ENCODE data around the gene PRPS1.
"Not testable (repeated sequence)": the region's sequence is repeated elsewhere in the genome, so short reads cannot be mapped to it uniquely, and the experiment has no call there.

Gene PRPS1

GRCh38 chrX:107630031-107630689 is 1.9 kb downstream of the PRPS1 start:
- no peak for DNase-seq (ENCODE audit: low spot score)

DNA sequence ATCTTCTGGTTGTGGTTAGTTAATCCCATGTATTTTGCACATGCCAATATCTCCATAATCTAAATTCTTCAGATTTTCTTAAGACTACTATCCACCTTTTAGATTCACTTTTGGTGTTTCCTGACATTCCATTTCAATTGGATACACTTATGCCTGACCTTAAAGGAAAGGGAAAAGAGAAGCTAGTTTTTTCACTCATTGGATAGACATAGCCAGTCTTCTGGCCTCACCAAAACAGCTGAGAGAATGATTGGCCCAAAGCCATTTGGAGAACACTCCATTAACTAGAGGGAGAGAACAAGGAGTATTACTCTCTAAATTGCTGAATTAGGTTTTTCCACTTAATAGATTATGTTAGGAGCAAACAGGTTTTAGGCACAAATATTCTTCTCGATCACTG is 4.0 kb downstream of the PRPS1 start:
- no peak for DNase-seq (ENCODE audit: low spot score)

DNA sequence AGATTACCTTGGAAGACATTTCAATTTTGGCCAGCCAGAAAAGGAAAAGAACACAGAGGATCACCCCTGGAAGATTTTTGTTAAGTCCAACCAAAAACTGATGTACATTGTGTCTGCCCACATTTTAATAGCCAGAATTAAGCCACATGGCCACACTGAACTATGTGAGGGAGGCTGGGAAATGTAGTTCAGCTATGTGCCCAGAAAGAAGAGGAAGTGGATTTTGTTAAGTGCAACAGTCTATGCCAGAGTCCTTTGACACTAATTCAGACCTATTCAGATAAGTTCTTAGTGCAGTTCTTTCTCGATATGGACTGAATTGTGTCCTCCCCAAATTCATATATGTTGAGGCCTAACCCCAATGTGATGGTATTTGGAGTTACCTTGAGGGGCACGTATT is 18.4 kb downstream of the PRPS1 start:
- no peak for DNase-seq (ENCODE audit: low spot score)

DNA sequence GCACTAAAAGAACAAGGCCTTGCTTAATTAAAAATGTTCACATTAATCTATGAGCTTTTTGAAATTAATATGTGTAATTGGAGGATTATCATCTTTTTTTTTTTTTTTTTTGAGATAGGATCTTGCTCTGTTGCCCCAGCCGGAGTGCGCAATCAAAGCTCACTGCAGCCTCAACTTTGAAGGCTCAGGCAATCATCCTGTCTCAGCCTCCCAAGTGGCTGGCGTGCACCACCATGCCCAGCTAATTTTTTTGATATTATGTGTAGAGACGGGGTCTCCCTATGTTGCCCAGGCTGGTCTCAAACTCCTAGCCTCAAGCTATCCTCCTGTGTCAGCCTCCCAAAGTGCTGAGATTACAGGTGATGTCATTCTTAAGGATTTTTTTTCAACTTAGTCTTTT is 20.0 kb downstream of the PRPS1 start:
- no peak for DNase-seq (ENCODE audit: low spot score)

DNA sequence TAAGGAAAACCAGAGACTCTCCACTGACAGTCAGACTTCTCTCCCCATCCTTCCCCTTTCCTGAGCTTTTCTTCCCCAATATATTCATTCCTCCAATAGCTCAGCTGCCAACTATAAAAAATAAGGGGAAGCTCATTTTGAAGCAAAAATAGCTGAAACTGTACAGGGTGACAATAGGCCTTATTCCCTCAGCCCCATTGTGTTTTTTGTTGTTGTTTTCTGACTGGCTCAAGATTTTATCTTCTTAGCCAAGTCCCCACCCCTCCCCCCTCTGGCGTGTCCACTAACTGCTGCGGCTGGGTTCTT is 26.2 kb downstream of the PRPS1 start:
- DNase-seq (ENCODE audit: low spot score) = no peak

GRCh38 chrX:107654872-107655761 is 26.8 kb downstream of the PRPS1 start:
- DNase-seq (ENCODE audit: low spot score) = peak; percentile 68

GRCh38 chrX:107656978-107657377 is 28.7 kb downstream of the PRPS1 start:
- DNase-seq (ENCODE audit: low spot score) = no peak

- no peak for DNase-seq (ENCODE audit: low spot score)
Observed at GRCh38 chrX:107658660-107659059, 30.4 kb downstream of the PRPS1 start.

GRCh38 chrX:107659286-107659685 is 31.0 kb downstream of the PRPS1 start:
- DNase-seq (ENCODE audit: low spot score) = no peak

- peak; percentile 41 for DNase-seq (ENCODE audit: low spot score)
Observed at GRCh38 chrX:107659768-107660167, 31.5 kb downstream of the PRPS1 start.

- DNase-seq (ENCODE audit: low spot score) = no peak
Observed at GRCh38 chrX:107662145-107662544, 33.8 kb downstream of the PRPS1 start.

DNA sequence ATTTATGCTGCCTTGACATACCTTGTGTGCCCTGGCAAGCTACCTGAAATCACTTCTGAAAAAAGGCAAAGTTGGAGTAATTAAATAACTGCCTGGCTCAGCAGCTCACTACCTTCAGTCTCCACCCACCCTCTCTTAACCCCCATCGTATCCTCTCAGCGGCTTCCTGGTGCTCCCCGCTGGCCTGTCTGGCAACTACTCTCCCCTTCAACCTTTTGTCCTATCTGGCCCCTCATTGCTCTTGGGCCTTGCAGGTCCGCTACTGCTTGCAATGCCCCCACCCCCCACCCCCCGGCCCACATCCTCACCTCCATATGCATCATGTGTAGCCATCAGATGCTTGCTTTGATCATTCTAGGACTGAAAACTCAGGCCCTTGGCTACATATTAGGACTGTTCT is 34.5 kb downstream of the PRPS1 start:
- no peak for DNase-seq (ENCODE audit: low spot score)

GRCh38 chrX:107666931-107667330 is 38.6 kb downstream of the PRPS1 start:
- no peak for DNase-seq (ENCODE audit: low spot score)

- no peak for DNase-seq (ENCODE audit: low spot score)
Observed at GRCh38 chrX:107667426-107667825, 39.1 kb downstream of the PRPS1 start.

GRCh38 chrX:107668710-107669109 is 40.4 kb downstream of the PRPS1 start:
- DNase-seq (ENCODE audit: low spot score) = not testable (repeated sequence)

DNA sequence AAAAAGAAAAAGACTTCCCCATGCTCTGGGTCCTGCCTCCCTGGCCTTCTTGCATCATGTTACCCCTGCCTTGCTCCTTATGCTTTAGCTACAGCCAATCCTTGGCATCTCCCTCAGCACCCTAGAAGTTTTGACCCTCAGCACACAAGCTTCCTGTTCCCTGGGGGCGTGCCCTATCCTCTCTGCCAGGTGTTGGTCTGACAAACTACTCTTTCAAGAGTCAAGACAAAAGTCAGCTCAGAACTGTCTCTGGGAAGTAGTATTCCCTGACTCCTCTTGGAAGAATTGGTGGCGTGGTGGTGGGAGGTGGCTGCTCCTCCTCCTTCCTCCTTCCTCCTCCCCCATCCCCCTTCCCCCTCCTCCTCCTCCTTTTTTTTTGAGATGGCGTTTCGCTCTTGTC is 41.0 kb downstream of the PRPS1 start:
- DNase-seq (ENCODE audit: low spot score) = no peak

DNA sequence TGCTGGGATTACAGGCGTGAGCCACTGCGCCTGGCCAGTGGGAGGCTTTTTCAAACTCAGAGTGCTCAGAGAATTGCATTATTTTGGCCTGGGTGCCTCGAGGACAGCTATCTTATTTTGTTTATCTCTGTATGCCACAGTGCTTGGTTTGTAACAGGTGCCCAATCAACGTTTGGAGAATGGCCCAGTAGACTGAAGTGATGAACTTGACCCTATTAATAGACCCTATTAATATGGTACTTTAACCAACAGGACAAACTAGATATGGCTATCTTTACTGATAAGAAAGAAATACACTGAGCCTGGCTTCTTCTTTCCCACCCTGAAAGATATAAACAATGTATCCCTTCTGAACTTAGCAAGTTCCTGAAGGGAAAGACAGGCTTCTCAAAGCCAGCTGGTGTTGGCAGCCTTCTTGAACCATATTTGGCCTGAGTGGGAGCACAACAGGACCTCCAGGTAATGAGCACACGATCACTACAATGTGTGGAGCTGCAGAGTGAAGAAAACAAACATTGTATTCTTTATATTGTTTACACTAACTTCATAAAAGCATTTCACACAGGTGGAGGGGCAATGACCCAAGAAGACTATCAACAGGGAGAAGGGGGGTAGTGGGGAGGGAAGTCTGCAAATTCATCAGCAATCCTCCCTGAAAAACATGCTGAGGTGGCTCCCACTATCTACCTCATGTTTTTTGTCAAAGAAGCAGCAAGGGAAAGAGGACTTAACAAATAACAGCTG is 41.7 kb downstream of the PRPS1 start:
- no peak for DNase-seq (ENCODE audit: low spot score)

- DNase-seq (ENCODE audit: low spot score) = not testable (repeated sequence)
Observed at GRCh38 chrX:107671256-107671655, 42.9 kb downstream of the PRPS1 start.

DNA sequence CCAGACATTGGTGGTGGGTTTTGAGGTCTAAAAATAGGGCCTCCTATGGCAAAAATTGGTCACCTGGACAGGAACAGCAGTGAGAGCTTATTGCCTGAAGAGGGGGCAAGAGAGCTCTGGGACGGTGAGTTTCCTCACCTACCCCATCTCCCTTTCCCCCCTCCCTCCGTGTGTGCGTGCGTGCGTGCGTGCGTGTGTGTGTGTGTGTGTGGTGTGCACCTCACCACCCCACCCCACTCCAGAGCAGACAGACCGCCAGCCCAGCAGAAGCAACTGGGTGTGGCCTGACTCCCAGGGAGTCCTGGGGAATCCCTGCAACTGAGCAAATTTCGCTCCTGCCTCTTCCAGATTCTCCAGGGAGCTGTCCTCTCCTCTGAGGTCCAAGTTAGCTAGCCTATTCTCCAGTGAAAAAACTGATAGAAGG is 44.7 kb downstream of the PRPS1 start:
- peak; percentile 89 for DNase-seq (ENCODE audit: low spot score)

- DNase-seq (ENCODE audit: low spot score) = no peak
Observed at GRCh38 chrX:107673431-107673830, 45.1 kb downstream of the PRPS1 start.

DNA sequence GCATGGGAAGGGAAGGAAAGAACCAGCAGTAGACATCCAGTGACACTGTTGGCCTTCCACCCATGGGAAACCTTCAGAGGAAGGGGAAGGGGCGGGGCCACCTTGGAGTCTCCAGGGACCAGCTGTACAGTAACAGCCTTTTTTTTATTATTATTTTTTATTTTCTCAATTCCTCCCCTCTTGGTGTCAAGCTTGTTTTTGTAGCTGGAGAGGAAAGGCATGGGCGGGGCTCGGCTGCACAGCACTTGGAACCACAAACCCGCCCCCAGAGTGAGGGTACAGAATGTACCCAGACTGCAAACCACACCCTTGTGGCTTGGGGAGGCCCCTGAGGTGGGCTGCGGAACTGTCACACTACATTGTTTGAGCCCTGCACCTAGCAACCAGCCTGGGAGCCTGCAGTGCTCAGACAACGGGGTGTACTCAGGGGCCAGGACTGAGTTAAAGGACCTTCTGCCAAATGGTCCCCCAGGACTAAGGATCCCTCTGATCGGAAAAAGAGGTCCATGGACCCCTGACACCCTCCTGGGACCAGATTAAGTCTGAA is 45.7 kb downstream of the PRPS1 start:
- DNase-seq (ENCODE audit: low spot score) = peak; percentile 94

DNA sequence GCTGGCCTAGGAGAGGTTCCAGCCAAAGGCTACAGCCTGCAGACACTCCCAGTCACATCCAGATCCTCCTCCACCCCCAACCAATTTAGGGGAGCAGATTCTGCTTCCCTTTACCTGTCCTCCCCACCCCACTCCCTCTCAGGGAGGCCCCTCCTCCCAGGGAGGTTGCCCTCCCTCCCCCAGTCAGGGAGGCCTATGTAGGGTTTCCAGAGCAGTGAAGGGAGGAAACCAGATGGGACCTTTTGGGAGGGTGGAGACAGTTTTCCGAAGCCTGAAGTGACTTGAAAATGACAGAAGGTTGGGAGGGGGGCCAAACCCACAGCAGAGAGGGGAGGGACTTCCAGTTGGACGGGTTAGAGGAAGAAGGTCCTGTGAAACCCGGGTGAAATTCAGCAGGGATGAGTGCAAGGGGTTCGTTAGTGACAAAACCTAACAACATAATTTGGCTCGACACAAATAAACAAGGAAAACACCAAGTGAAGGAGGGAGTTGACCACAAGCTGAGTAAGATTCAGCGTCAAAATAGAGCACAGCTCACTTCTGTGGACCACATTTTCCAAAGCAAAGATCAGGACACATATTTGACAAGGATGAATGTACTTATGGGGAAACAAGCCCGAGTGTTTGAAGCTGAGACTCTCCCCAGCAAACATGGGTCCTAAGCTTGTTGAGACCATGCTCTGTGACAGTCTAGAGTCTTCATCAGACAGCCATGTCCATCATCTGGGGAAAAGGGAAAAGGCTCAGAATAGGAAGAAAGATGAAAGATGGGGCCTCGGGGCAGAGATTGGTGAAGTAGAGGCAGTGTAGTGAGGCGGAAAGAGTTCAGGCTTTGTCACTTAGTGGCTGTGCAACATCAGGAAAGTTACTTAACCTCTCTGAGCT is 46.4 kb downstream of the PRPS1 start:
- DNase-seq (ENCODE audit: low spot score) = peak; percentile 45

All from CD4-positive, alpha-beta T cell treated with Interleukin-6 at 100 ng/mL for 8 hours (primary cell).